Thyroid gland (tissue), 4 donors: ENCODE data around the gene NOXA1.

Experiments
- POLR2A ChIP-seq, 2 donors: fragments of 450-650 bp; IDR thresholded peaks; one replicate each; pipeline ENCODE4 v1.6.1; 2017; ENCODE audit warnings: antibody characterized with exemption in 2 of 2, mild to moderate bottlenecking in 2 of 2, moderate library complexity in 1 of 2
- TF ChIP-seq, protein P1 (sequence below), 6 experiments: fragments of 200-600 bp in 3 of 6; fragments of 450-650 bp in 3 of 6; sonication (generic) in 3 of 6; IDR thresholded peaks; one replicate each; pipeline ENCODE4 v1.5.1; 2016 to 2019; ENCODE audit warnings: antibody characterized with exemption in 6 of 6, mild to moderate bottlenecking in 2 of 6, inconsistent platforms in 1 of 6, moderate library complexity in 1 of 6

DNA sequence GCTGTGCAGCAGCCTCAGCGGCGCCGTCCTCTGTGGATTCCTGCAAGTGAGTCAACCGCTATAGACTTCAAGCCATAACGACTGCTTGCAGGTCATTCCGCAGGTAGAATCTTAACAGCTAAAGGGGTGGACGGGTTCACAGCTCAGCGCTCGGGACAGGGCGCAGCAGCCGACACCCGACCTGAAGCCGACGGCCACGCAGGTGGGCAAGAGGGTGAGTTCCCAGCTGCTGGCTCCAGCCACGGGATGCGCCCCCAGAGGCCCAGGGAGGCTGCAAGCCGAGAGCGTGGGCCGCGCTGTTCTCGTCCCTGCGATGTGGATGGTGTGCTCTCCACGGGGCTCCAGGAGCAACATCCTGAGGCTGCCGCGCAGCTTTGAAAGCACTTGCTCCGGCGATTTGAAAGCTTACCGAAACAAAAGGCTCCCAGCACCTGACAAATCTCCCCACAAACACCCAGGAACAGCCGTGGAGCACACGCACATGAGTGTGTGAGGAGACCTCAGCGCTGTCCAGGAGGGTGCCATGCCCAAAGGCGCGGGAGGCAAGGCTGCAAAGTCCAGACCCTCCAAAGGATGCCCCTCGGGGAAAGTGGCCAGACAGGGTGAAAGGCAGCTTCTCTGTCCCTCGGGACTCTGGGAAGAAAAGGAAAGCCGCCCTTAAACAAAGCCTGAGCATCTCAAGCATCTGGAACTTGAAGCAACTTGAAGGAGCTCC, 48.9 kb upstream of the NOXA1 start:
- TF ChIP-seq, protein P1, sequence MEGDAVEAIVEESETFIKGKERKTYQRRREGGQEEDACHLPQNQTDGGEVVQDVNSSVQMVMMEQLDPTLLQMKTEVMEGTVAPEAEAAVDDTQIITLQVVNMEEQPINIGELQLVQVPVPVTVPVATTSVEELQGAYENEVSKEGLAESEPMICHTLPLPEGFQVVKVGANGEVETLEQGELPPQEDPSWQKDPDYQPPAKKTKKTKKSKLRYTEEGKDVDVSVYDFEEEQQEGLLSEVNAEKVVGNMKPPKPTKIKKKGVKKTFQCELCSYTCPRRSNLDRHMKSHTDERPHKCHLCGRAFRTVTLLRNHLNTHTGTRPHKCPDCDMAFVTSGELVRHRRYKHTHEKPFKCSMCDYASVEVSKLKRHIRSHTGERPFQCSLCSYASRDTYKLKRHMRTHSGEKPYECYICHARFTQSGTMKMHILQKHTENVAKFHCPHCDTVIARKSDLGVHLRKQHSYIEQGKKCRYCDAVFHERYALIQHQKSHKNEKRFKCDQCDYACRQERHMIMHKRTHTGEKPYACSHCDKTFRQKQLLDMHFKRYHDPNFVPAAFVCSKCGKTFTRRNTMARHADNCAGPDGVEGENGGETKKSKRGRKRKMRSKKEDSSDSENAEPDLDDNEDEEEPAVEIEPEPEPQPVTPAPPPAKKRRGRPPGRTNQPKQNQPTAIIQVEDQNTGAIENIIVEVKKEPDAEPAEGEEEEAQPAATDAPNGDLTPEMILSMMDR (IDR thresholded peaks at IDR 0.05): no peak
- TF ChIP-seq POLR2A (IDR thresholded peaks at IDR 0.05): no peak
